Neural cell (in vitro differentiated cells): ENCODE data around the gene TDRD12. TPM values are rescaled to one million over a fixed set of nuclear protein-coding genes. Genes with fewer than 3 reads are reported as not detected.

ENCODE experiments used
- H2AFZ ChIP-seq: fragments of 200-600, 300-800 bp; sonication (generic), shearing (Covaris generic); 2 replicates; pipeline ENCODE4 v1.6.0; 2014; ENCODE audit warnings: low read depth, mild to moderate bottlenecking, antibody characterized with exemption, low read length, moderate library complexity
- H3F3A ChIP-seq: fragments of 200-600 bp; shearing (Covaris generic); 2 replicates; pipeline ENCODE4 v1.6.1; 2016; ENCODE audit warnings: mild to moderate bottlenecking, moderate library complexity, mixed read lengths, antibody characterized with exemption, low read length; ENCODE audit not compliant: insufficient read depth, poor library complexity, severe bottlenecking
- H3K27ac ChIP-seq: fragments of 200-600, 300-800 bp; sonication (generic), shearing (Covaris generic); 2 replicates; pipeline ENCODE4 v1.5.1; 2014; ENCODE audit warnings: mild to moderate bottlenecking, low read length, moderate library complexity
- H3K27me3 ChIP-seq: fragments of 300-800, 200-600 bp; sonication (generic), shearing (Covaris generic); 2 replicates; pipeline ENCODE4 v1.6.0; 2014; ENCODE audit warnings: mild to moderate bottlenecking, low read depth, low read length, moderate library complexity; ENCODE audit not compliant: insufficient read depth
- H3K36me3 ChIP-seq: fragments of 300-800, 200-600 bp; sonication (generic), shearing (Covaris generic); 2 replicates; pipeline ENCODE4 v1.5.1; 2014; ENCODE audit warnings: mild to moderate bottlenecking, antibody characterized with exemption, low read length, moderate library complexity; ENCODE audit not compliant: insufficient read depth
- H3K4me2 ChIP-seq: fragments of 300-800, 200-600 bp; sonication (generic), shearing (Covaris generic); 2 replicates; pipeline ENCODE4 v1.6.0; 2014; ENCODE audit warnings: mild to moderate bottlenecking, low read length
- H3K4me3 ChIP-seq: fragments of 300-800, 200-600 bp; sonication (generic), shearing (Covaris generic); 2 replicates; pipeline ENCODE4 v1.5.1; 2014; ENCODE audit warnings: mild to moderate bottlenecking, low read length, moderate library complexity
- H3K79me2 ChIP-seq: fragments of 200-600 bp; shearing (Covaris generic); replicated peaks from 2 replicates; pipeline ENCODE4 v1.6.0; 2014; ENCODE audit warnings: mild to moderate bottlenecking, low read length, moderate library complexity; ENCODE audit not compliant: insufficient read depth
- H3K9ac ChIP-seq: fragments of 300-800, 200-600 bp; sonication (generic), shearing (Covaris generic); 2 replicates; pipeline ENCODE4 v1.6.1; 2016; ENCODE audit warnings: mild to moderate bottlenecking, low read length, mixed read lengths
- H3K9me2 ChIP-seq: fragments of 200-600 bp; shearing (Covaris generic); 2 replicates; pipeline ENCODE4 v1.6.1; 2016; ENCODE audit warnings: mild to moderate bottlenecking, low read length, mixed read lengths; ENCODE audit not compliant: insufficient read depth
- H3K9me3 ChIP-seq: fragments of 200-600, 300-800 bp; sonication (generic), shearing (Covaris generic); 2 replicates; pipeline ENCODE4 v1.6.1; 2016; ENCODE audit warnings: mild to moderate bottlenecking, mixed run types, low read length, moderate library complexity, mixed read lengths
- H4K20me1 ChIP-seq: fragments of 200-600 bp; shearing (Covaris generic); 2 replicates; pipeline ENCODE4 v1.6.1; 2016; ENCODE audit warnings: mild to moderate bottlenecking, mixed run types; ENCODE audit not compliant: insufficient read depth
- EP300 ChIP-seq: fragments of 450-650 bp; conservative IDR thresholded peaks from 2 replicates; pipeline ENCODE4 v1.6.1; 2014; ENCODE audit warnings: antibody characterized with exemption, mild to moderate bottlenecking, moderate library complexity; ENCODE audit not compliant: poor library complexity, severe bottlenecking
- EZH2 ChIP-seq: fragments of 200-600, 300-800 bp; shearing (Covaris generic), sonication (generic); IDR thresholded peaks from 2 replicates; pipeline ENCODE4 v1.6.1; 2014; ENCODE audit warnings: antibody characterized with exemption, low read length, borderline replicate concordance, mild to moderate bottlenecking; ENCODE audit not compliant: insufficient read depth, poor library complexity, severe bottlenecking
- MXI1 ChIP-seq: fragments of 450-650 bp; conservative IDR thresholded peaks from 2 replicates; pipeline ENCODE4 v1.6.1; 2014; ENCODE audit warnings: antibody characterized with exemption, mild to moderate bottlenecking; ENCODE audit not compliant: poor library complexity, severe bottlenecking
- POLR2AphosphoS5 ChIP-seq: IDR thresholded peaks from 2 replicates; pipeline ENCODE4 v1.6.1; 2012
- RAD21 ChIP-seq: fragments of 450-650 bp; conservative IDR thresholded peaks from 2 replicates; pipeline ENCODE4 v1.6.1; 2014; ENCODE audit warnings: antibody characterized with exemption, mild to moderate bottlenecking, moderate library complexity
- REST ChIP-seq: IDR thresholded peaks from 2 replicates; pipeline ENCODE4 v1.6.1; 2012; ENCODE audit warnings: borderline replicate concordance
- SMC3 ChIP-seq: fragments of 450-650 bp; conservative IDR thresholded peaks from 2 replicates; pipeline ENCODE4 v1.6.1; 2014; ENCODE audit warnings: antibody characterized with exemption, mild to moderate bottlenecking, moderate library complexity; ENCODE audit not compliant: poor library complexity
- TAF1 ChIP-seq: IDR thresholded peaks from 2 replicates; pipeline ENCODE4 v1.6.1; 2012; ENCODE audit warnings: low read depth
- polyA plus RNA-seq: library from polyadenylated mRNA; depleted of rRNA; stranded (reverse); fragments of >200 nt; gene quantifications from 2 replicates; pipeline ENCODE4 v1.2.3, GENCODE V29; 2014
- TF ChIP-seq, protein P1 (sequence below): fragments of 450-650 bp; IDR thresholded peaks from 2 replicates; pipeline ENCODE4 v1.5.1; 2014; ENCODE audit warnings: antibody characterized with exemption, mild to moderate bottlenecking, moderate library complexity; ENCODE audit not compliant: poor library complexity, severe bottlenecking

The TDRD12 gene
- polyA plus RNA-seq, 1 donor from 2014 or later: 9.2 TPM

DNA sequence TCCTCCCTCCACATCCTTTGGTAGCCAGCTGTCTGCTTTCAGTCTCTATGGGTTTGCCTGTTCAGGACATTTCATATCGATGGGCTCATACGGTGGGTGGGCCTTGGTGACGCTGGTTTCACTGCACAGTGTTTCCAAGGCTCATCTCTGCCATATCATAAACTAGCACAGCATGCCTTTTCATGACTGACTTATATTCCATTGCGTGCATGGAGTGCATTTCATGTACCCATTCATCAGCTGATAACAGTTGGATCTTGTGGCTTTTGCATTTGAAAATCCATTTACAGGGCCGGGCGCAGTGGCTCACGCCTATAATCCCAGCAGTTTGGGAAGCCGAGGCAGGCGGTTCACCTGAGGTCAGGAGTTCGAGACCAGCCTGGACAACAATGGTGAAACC, 69.9 kb downstream of the TDRD12 start:
- Histone ChIP-seq H3K9ac (no peak overlapping the region), H3F3A (no peaks in the 10 kb centered on the region), H4K20me1 (no peaks in the 10 kb centered on the region), H3K79me2 (no peaks in the 10 kb centered on the region), H3K27ac (no peak overlapping the region), H2AFZ (no peak overlapping the region), H3K27me3 (no peaks in the 10 kb centered on the region), H3K9me3 (no peaks in the 10 kb centered on the region), H3K4me2 (no peak overlapping the region), H3K9me2 (no peaks in the 10 kb centered on the region), H3K36me3 (no peaks in the 10 kb centered on the region), H3K4me3 (no peak overlapping the region)
- no peak for TF ChIP-seq TAF1
- TF ChIP-seq, protein P1, sequence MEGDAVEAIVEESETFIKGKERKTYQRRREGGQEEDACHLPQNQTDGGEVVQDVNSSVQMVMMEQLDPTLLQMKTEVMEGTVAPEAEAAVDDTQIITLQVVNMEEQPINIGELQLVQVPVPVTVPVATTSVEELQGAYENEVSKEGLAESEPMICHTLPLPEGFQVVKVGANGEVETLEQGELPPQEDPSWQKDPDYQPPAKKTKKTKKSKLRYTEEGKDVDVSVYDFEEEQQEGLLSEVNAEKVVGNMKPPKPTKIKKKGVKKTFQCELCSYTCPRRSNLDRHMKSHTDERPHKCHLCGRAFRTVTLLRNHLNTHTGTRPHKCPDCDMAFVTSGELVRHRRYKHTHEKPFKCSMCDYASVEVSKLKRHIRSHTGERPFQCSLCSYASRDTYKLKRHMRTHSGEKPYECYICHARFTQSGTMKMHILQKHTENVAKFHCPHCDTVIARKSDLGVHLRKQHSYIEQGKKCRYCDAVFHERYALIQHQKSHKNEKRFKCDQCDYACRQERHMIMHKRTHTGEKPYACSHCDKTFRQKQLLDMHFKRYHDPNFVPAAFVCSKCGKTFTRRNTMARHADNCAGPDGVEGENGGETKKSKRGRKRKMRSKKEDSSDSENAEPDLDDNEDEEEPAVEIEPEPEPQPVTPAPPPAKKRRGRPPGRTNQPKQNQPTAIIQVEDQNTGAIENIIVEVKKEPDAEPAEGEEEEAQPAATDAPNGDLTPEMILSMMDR: no peak
- TF ChIP-seq MXI1: no peak
- no peak for TF ChIP-seq SMC3
- TF ChIP-seq REST: no peak
- TF ChIP-seq RAD21: no peak
- TF ChIP-seq EP300: no peak
- no peak for TF ChIP-seq EZH2
- no peak for TF ChIP-seq POLR2AphosphoS5

DNA sequence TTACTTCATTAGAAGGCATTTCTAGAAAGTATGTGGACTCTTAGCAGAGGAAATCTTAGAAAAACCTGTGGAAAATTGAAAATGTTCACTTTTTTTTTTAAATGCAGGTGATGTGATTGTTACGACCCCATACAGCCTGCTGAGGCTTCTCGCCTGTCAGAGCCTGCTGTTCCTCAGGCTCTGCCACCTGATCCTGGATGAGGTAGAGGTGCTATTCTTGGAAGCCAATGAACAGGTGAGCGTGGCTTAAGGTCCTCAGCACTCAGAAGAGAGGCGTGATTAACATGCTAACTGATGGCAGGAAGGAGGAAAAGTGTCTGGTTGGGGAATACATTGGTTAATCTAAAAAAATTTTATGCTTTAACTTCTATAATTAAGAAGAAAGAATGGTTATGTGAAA, 78.6 kb downstream of the TDRD12 start:
- Histone ChIP-seq H3F3A (no peaks in the 10 kb centered on the region), H3K9ac (no peak overlapping the region), H2AFZ (no peak overlapping the region), H3K9me2 (no peaks in the 10 kb centered on the region), H3K9me3 (no peaks in the 10 kb centered on the region), H4K20me1 (no peaks in the 10 kb centered on the region), H3K36me3 (no peaks in the 10 kb centered on the region), H3K27ac (no peak overlapping the region), H3K27me3 (no peaks in the 10 kb centered on the region), H3K4me3 (no peak overlapping the region), H3K4me2 (no peak overlapping the region), H3K79me2 (no peaks in the 10 kb centered on the region)
- no peak for TF ChIP-seq EP300
- TF ChIP-seq EZH2: no peak
- no peak for TF ChIP-seq RAD21
- TF ChIP-seq SMC3: no peak
- TF ChIP-seq TAF1: no peak
- no peak for TF ChIP-seq REST
